Thoracic aorta (tissue), 2 donors: ENCODE results near the gene GNB1. TPM values are rescaled to one million over a fixed set of nuclear protein-coding genes. Genes with fewer than 3 reads are reported as not detected.

ENCODE experiments used
- ATAC-seq: fragments of 150-250 bp; one replicate; pipeline ENCODE4 v1.8.0; 2017; ENCODE audit warnings: low read depth; ENCODE audit not compliant: insufficient number of reproducible peaks, low FRiP score
- DNase-seq: peaks from one replicate; pipeline ENCODE4 v3.0.0-alpha.2; 2020; ENCODE audit warnings: low spot score
- H3K27ac ChIP-seq, 2 donors: fragments of 200-600 bp; sonication (generic); 1 replicate in 1 of 2; 2 replicates in 1 of 2; pipeline ENCODE4 v1.5.1; 2016; ENCODE audit warnings: mild to moderate bottlenecking in 2 of 2, moderate library complexity in 2 of 2
- H3K27me3 ChIP-seq: fragments of 200-600 bp; sonication (generic); replicated peaks from 2 replicates; pipeline ENCODE4 v1.6.0; 2016; ENCODE audit warnings: mild to moderate bottlenecking; ENCODE audit not compliant: insufficient read depth
- H3K36me3 ChIP-seq: fragments of 200-600 bp; sonication (generic); one replicate; pipeline ENCODE4 v1.5.1; 2016
- H3K4me1 ChIP-seq, 2 donors: fragments of 200-600 bp; sonication (generic); 1 replicate in 1 of 2; 2 replicates in 1 of 2; pipeline versions ENCODE4 v1.5.1 to v1.6.0; 2016; ENCODE audit warnings: low read depth in 2 of 2, mild to moderate bottlenecking in 1 of 2; ENCODE audit not compliant: control insufficient read depth in 1 of 2
- H3K4me3 ChIP-seq: fragments of 200-600 bp; sonication (generic); 2 replicates; pipeline ENCODE4 v1.5.1; 2016; ENCODE audit warnings: mild to moderate bottlenecking
- H3K9me3 ChIP-seq: fragments of 200-600 bp; sonication (generic); 2 replicates; pipeline ENCODE4 v1.5.1; 2016
- CTCF ChIP-seq: fragments of 200-600 bp; sonication (generic); IDR thresholded peaks from one replicate; pipeline ENCODE4 v1.5.1; 2019; ENCODE audit warnings: antibody characterized with exemption
- total RNA-seq, 2 donors: library from RNA; depleted of rRNA; stranded (reverse); fragments of >200 nt; gene quantifications; one replicate each; pipeline versions ENCODE4 v1.1.0 to v1.2.3, GENCODE V29; 2016

Gene GNB1
- total RNA-seq, 2 donors from 2014 or later, result 169 to 200 TPM

DNA sequence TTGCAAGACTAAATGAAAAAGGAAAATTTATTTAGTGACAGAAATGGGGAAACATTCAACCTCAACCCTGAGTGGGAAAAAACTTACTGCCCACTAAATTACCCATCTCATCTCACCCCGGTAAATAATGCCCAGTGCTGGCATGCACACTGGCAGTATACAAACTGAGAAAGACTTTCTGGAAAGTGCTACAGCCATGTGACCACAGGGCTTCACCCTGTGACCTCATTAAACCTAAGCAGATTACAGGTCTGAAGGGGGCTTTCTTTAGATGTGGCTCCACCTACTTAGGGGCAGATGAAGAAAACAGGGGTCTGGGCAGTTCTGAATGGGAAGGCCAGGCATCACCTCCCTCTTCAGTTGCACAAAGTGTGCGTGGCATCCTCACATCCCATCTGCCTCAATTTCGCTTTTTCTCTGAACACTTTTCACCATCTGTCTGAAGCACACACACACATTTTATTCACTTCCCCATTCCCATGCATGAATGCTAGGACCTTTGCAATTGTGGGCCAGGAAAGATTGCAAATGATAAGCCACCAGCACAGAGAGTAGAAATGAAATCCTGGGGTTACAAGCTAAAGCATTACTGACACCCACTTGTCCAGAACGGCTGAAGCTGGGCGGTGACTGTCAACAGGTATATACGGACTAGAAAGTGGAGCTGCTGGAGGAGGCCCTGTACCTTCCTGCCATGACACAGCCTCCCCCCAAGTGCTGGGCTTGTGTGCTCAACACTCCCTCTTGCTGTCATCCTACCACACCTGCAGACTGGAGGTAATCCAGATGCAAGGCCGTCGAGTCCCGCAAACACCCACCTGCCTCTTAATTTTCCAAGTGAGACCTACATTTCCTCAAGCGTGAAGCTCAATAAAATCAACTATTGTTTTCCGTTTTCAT lies 115.3 kb downstream of the GNB1 start:
- Histone ChIP-seq H3K27ac (peak overlapping the region; percentile 79 to 95), H3K27me3 (no peaks in the 10 kb centered on the region), H3K9me3 (peaks cover 4% of the 10 kb centered on the region), H3K36me3 (peaks cover 14% of the 10 kb centered on the region), H3K4me3 (peak overlapping the region; percentile 14), H3K4me1 (peaks cover 31 to 43% of the 10 kb centered on the region in 2 donors)
- ATAC-seq (no peak), DNase-seq (no peak)
- no peak for TF ChIP-seq CTCF

DNA sequence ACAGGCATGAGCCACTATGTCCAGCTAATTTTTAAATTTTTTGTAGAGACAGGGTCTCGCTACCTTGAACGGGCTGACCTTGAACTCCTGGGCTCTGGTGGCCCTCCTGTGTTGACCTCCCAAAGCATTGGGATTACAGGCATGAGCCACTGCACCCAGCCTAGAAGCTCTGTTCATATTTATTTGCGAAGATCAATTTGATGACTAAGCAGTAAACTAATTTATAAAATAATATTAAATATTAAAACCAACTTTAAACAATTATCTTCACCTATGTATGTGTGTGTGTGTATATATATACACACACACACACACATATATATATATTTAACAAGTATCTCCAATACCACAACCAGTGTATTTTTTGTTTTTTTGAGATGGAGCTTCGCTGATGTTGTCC lies 117.0 kb downstream of the GNB1 start:
- no peak for TF ChIP-seq CTCF
- H3K27me3 ChIP-seq, result no peaks in the 10 kb centered on the region
- H3K9me3 ChIP-seq, result peaks cover 4% of the 10 kb centered on the region
- H3K36me3 ChIP-seq, result peaks cover 14% of the 10 kb centered on the region
- DNase-seq (no peak), ATAC-seq (no peak)
- no peak overlapping the region for H3K4me3 ChIP-seq
- no peak overlapping the region for H3K27ac ChIP-seq
- peaks cover 28 to 31% of the 10 kb centered on the region in 2 donors for H3K4me1 ChIP-seq

DNA sequence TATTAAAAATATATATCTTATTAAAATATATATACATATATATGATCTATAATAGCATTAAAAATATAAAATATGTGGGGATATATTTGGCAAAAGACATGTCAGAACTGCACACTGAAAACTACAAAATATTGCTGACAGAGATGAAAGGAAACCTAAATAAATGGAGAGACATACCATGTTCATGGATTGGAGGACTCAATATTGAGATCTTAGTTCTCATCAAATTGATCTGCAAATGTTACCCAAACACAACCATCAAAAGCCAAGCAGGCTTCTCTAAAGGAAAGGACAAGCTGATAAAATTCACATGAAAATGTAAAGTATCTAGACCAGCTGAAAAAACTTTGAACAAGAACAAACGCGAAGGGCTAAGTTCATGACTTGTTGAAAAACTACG lies 119.8 kb downstream of the GNB1 start:
- Histone ChIP-seq H3K9me3 (peaks cover 4% of the 10 kb centered on the region), H3K4me3 (no peak overlapping the region), H3K4me1 (peaks cover 13 to 17% of the 10 kb centered on the region in 2 donors), H3K27me3 (no peaks in the 10 kb centered on the region), H3K27ac (no peak overlapping the region), H3K36me3 (peaks cover 18% of the 10 kb centered on the region)
- TF ChIP-seq CTCF, result no peak
- no peak for DNase-seq
- no peak for ATAC-seq

GRCh38 chr1:1770102-1770501 lies 120.8 kb downstream of the GNB1 start:
- Histone ChIP-seq H3K4me1 (peaks cover 3 to 7% of the 10 kb centered on the region in 2 donors), H3K9me3 (peaks cover 4% of the 10 kb centered on the region), H3K27me3 (no peaks in the 10 kb centered on the region), H3K27ac (no peak overlapping the region), H3K4me3 (no peak overlapping the region), H3K36me3 (peaks cover 18% of the 10 kb centered on the region)
- no peak for ATAC-seq
- no peak for TF ChIP-seq CTCF
- DNase-seq, result no peak

- H3K36me3 ChIP-seq, result peaks cover 32% of the 10 kb centered on the region
- TF ChIP-seq CTCF, result no peak
- H3K4me1 ChIP-seq, result no peaks in the 10 kb centered on the region
- no peak overlapping the region for H3K27ac ChIP-seq
- ATAC-seq, result no peak
- DNase-seq, result no peak
- H3K9me3 ChIP-seq, result peaks cover 4% of the 10 kb centered on the region
- no peak overlapping the region for H3K4me3 ChIP-seq
- H3K27me3 ChIP-seq, result no peaks in the 10 kb centered on the region
These were observed 122.5 kb downstream of the GNB1 start for GRCh38 chr1:1768249-1768992.
